ENCODE data around the gene ANKRD52. TPM values are rescaled to one million over a fixed set of nuclear protein-coding genes. Genes with fewer than 3 reads are reported as not detected.
"Not testable (repeated sequence)": the region's sequence is repeated elsewhere in the genome, so short reads cannot be mapped to it uniquely, and the experiment has no call there.

ANKRD52 gene
- total RNA-seq, 1 donor from 2014 or later: 48.5 TPM

DNA sequence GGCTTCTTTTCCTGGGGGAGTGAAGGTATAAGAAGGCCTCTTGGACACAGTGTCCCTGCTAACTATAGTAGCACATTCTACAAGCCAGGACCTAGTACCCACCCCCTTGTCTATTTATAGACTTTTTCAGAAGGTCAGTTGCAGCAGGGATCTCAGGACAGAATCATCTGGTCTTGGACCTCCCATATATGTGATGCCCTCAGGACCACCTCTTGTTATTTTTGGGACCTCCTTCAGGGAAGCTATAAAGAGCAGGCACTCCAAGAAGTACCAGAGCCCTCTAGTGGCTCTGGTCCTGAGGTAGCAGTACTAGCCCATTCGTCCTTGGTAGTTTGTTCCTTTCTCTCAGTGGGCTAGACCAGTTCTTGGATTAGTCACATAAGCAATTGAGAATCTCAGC lies 12.8 kb upstream of the ANKRD52 start:
- Mint-ChIP-seq H3K27me3 (ENCODE audit: unreplicated experiment) (peaks cover 2% of the 10 kb centered on the region), H3K9me3 (ENCODE audit: unreplicated experiment) (no peaks in the 10 kb centered on the region), H3K27ac (ENCODE audit: unreplicated experiment) (no peak overlapping the region), H3K4me3 (ENCODE audit: unreplicated experiment) (peak overlapping the region; percentile 12), H3K36me3 (ENCODE audit: low read depth, unreplicated experiment) (peaks cover 42% of the 10 kb centered on the region), H3K4me1 (ENCODE audit: unreplicated experiment) (peaks cover 12% of the 10 kb centered on the region)
- no peak for DNase-seq (ENCODE audit: low spot score)
- TF ChIP-seq, protein P1, sequence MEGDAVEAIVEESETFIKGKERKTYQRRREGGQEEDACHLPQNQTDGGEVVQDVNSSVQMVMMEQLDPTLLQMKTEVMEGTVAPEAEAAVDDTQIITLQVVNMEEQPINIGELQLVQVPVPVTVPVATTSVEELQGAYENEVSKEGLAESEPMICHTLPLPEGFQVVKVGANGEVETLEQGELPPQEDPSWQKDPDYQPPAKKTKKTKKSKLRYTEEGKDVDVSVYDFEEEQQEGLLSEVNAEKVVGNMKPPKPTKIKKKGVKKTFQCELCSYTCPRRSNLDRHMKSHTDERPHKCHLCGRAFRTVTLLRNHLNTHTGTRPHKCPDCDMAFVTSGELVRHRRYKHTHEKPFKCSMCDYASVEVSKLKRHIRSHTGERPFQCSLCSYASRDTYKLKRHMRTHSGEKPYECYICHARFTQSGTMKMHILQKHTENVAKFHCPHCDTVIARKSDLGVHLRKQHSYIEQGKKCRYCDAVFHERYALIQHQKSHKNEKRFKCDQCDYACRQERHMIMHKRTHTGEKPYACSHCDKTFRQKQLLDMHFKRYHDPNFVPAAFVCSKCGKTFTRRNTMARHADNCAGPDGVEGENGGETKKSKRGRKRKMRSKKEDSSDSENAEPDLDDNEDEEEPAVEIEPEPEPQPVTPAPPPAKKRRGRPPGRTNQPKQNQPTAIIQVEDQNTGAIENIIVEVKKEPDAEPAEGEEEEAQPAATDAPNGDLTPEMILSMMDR (IDR thresholded peaks at IDR 0.05; ENCODE audit: unreplicated experiment): no peak

DNA sequence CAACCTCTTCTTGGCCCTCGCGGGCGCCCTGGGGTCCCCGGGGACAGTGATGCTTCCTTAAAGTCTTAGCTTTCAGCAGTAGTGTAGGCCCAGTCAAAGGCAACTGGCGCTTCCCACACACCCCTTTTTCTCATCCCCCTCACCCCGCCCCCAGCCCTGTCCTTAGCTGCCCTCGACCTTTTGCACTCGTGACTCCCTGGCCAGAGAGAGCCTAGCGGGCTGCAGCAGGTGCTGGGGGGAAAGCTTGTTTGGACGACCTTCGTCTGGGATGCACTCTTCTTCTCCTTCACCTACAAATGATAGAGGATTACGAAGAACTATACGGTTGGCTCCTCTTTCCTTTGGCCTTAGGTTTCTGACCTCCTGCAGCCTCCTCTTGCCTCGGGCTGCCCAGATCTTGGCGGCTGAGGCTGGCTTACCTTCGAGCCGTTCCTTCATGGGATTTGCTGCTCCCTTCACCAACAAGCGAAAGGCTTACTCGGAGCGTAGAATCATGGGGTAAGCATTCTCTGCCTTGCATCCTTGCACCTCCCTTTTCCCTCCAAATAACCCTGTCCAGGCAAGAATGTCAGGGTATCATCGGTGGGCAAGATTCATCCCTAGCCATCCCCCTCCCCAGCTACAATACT lies 9.4 kb upstream of the ANKRD52 start:
- Mint-ChIP-seq H3K4me3 (ENCODE audit: unreplicated experiment) (peak overlapping the region; percentile 74), H3K36me3 (ENCODE audit: low read depth, unreplicated experiment) (peaks cover 20% of the 10 kb centered on the region), H3K9me3 (ENCODE audit: unreplicated experiment) (no peaks in the 10 kb centered on the region), H3K27me3 (ENCODE audit: unreplicated experiment) (peaks cover 2% of the 10 kb centered on the region), H3K4me1 (ENCODE audit: unreplicated experiment) (peaks cover 12% of the 10 kb centered on the region), H3K27ac (ENCODE audit: unreplicated experiment) (peak overlapping the region; percentile 32)
- TF ChIP-seq, protein P1 (IDR thresholded peaks at IDR 0.05; ENCODE audit: unreplicated experiment): no peak
- DNase-seq (ENCODE audit: low spot score): no peak

DNA sequence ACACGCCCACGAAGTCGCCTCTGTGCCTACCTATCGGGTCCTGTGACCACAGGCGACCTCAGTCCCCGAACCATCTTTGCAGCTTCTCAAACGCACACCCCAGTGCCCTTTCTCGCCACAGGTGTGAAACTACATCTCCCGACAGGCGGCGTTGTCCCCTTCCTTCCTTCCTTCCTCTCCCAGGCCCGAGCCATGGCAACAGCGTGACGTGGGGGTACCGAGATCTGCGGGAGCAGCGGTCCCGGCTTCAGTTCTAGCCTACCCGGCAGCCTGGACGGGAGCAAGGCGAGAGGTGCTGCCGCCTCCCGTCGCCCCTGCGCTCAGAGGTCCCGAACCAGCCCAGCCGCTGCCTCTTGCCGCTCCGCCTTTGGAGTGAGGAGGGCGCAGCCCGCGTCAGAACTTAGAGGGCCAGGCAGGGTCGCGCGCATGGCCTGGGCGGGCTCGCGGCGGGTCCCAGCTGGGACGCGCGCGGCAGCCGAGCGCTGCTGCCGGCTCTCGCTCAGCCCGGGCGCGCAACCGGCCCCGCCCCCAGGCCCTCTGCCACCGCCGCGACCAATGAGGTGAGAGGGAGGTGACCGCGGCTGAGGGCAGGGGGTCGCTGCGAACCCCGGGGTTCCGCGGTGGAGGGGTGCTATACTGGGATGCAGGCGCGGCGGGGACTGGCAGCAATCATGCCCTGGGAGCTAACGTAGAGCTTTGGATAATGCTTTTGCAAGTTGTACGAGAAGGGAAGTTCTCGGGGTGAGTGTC lies 8.7 kb upstream of the ANKRD52 start, which contains the start of gene COQ10A:
COQ10A (plus strand) TSS at position 250 of the 750 bp plus-strand sequence; CDS start at position 427, 177 bp downstream.
- H3K4me1 Mint-ChIP-seq (ENCODE audit: unreplicated experiment): peaks cover 12% of the 10 kb centered on the region
- H3K4me3 Mint-ChIP-seq (ENCODE audit: unreplicated experiment): peak within 1 kb of the TSS; percentile 94
- H3K27ac Mint-ChIP-seq (ENCODE audit: unreplicated experiment): peak within 1 kb of the TSS; percentile 84
- peak; percentile 86 for DNase-seq (ENCODE audit: low spot score)
- TF ChIP-seq, protein P1 (IDR thresholded peaks at IDR 0.05; ENCODE audit: unreplicated experiment): peak; percentile 59
- peaks cover 13% of the 10 kb centered on the region for H3K36me3 Mint-ChIP-seq (ENCODE audit: low read depth, unreplicated experiment)
- no peaks in the 10 kb centered on the region for H3K9me3 Mint-ChIP-seq (ENCODE audit: unreplicated experiment)
- peaks cover 2% of the 10 kb centered on the region for H3K27me3 Mint-ChIP-seq (ENCODE audit: unreplicated experiment)

DNA sequence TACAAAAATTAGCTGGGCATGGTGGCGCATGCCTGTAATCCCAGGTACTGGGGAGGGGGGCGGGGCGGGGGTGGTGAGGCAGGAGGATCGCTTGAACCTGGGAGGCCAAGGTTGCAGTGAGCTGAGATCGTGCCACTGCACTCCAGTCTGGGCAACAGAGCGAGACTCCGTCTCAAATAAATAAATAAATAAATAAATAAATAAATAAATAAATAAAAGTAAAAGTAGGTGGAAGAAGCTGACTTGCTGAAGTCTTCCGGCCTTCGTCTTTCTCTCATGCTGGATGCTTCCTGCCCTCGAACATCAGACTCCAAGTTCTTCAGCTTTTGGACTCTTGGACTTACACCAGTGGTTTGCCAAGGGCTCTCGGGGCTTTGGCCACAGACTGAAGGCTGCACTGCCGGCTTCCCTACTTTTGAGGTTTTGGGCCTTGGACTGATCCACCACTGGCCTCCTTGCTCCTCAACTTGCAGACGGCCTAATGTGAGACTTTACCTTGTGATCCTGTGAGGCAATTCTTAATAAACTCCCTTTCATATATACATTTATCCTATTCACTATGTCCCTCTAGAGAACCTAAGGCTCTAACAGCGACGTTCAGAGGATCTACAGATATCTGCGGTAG lies 8.0 kb upstream of the ANKRD52 start:
- not testable (repeated sequence) for H3K36me3 Mint-ChIP-seq (ENCODE audit: low read depth, unreplicated experiment); H3K27me3 Mint-ChIP-seq (ENCODE audit: unreplicated experiment); H3K9me3 Mint-ChIP-seq (ENCODE audit: unreplicated experiment); DNase-seq (ENCODE audit: low spot score)
- Mint-ChIP-seq H3K4me3 (ENCODE audit: unreplicated experiment) (peak overlapping the region; percentile 94), H3K27ac (ENCODE audit: unreplicated experiment) (peak overlapping the region; percentile 84), H3K4me1 (ENCODE audit: unreplicated experiment) (peaks cover 12% of the 10 kb centered on the region)

DNA sequence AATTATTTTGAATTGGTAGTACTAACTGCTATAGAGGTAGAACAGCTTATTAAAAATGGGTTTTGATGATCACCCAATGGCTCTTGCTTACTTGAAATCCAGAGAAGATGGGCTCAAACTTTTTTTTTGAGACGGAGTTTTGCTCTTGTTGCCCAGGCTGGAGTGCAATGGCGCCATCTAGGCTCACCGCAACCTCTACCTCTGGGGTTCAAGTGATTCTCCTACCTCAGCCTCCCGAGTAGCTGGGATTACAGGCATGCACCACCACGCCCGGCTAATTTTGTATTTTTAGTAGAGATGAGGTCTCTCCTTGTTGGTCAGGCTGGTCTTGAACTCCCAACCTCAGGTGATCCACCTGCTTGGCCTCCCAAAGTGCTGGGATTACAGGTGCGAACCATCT lies 4.8 kb upstream of the ANKRD52 start:
- H3K4me1 Mint-ChIP-seq (ENCODE audit: unreplicated experiment): peaks cover 17% of the 10 kb centered on the region
- not testable (repeated sequence) for H3K4me3 Mint-ChIP-seq (ENCODE audit: unreplicated experiment); H3K36me3 Mint-ChIP-seq (ENCODE audit: low read depth, unreplicated experiment); H3K9me3 Mint-ChIP-seq (ENCODE audit: unreplicated experiment); H3K27me3 Mint-ChIP-seq (ENCODE audit: unreplicated experiment); H3K27ac Mint-ChIP-seq (ENCODE audit: unreplicated experiment); DNase-seq (ENCODE audit: low spot score)

Measured in endothelial cell (in vitro differentiated cells).